Urinary bladder (tissue), 4 donors: ENCODE data around the gene SDHD. TPM values are rescaled to one million over a fixed set of nuclear protein-coding genes. Genes with fewer than 3 reads are reported as not detected.
"Not testable (repeated sequence)": the region's sequence is repeated elsewhere in the genome, so short reads cannot be mapped to it uniquely, and the experiment has no call there.

Experiments
- DNase-seq: peaks from one replicate; pipeline ENCODE4 v3.0.0-alpha.2; 2015; ENCODE audit errors: extremely low spot score
- H3K27ac ChIP-seq: one replicate; pipeline ENCODE4 v1.5.1; 2013; ENCODE audit warnings: low read depth, mild to moderate bottlenecking, moderate library complexity
- H3K36me3 ChIP-seq: one replicate; pipeline ENCODE4 v1.6.1; 2013; ENCODE audit warnings: mild to moderate bottlenecking, moderate library complexity; ENCODE audit not compliant: insufficient read depth
- H3K4me1 ChIP-seq: one replicate; pipeline ENCODE4 v1.6.1; 2013; ENCODE audit warnings: mild to moderate bottlenecking, moderate library complexity; ENCODE audit not compliant: insufficient read depth
- H3K4me3 ChIP-seq: one replicate; pipeline ENCODE4 v1.5.1; 2013; ENCODE audit warnings: low read depth, low read length
- WGBS: extraction: QIAGEN DNeasy Blood & Tissue Kit; methylation state at CpG from one replicate; pipeline ENCODE4 v1.1.7; 2013; 5-methylcytosine and 5-hydroxymethylcytosine counted together
- polyA plus RNA-seq: library from polyadenylated mRNA; stranded (reverse); fragments of 200-250 nt; gene quantifications from one replicate; pipeline ENCODE4 v1.2.3, GENCODE V29; 2013
- total RNA-seq: library from RNA; depleted of rRNA; stranded (reverse); fragments of >200 nt; gene quantifications from one replicate; pipeline ENCODE4 v1.2.3, GENCODE V29; 2014
- donor health status: healthy with polysubstance abuse.
- donor health status: healthy.

The SDHD gene
- 166 TPM for total RNA-seq
- 180 TPM for polyA plus RNA-seq

- peak; percentile 98 for DNase-seq
- Histone ChIP-seq H3K27ac (peak within 1 kb of the TSS; percentile 63), H3K36me3 (peaks cover 4% of the 10 kb centered on the region), H3K4me3 (peak within 1 kb of the TSS; percentile 73), H3K4me1 (no peaks in the 10 kb centered on the region)
- WGBS: under 1% methylated on average over 45 of the region's 45 CpGs
Observed at GRCh38 chr11:112086422-112087191, at the start of gene SDHD, which contains the start of gene TIMM8B. TSS of gene SDHD (plus strand) at chr11:112086873. CDS start at chr11:112086908, 35 bp downstream. TSS of gene TIMM8B (minus strand) at chr11:112086756. CDS start at chr11:112086723, 33 bp downstream.

- DNase-seq: no peak
- Histone ChIP-seq H3K36me3 (peaks cover 7% of the 10 kb centered on the region), H3K4me1 (no peaks in the 10 kb centered on the region), H3K4me3 (no peak overlapping the region), H3K27ac (no peak overlapping the region)
Observed at GRCh38 chr11:112037527-112037926, 49.1 kb upstream of the SDHD start.

GRCh38 chr11:112042161-112042960 lies 44.3 kb upstream of the SDHD start:
- DNase-seq: no peak
- Histone ChIP-seq H3K36me3 (peaks cover 2% of the 10 kb centered on the region), H3K4me1 (no peaks in the 10 kb centered on the region), H3K27ac (no peak overlapping the region), H3K4me3 (no peak overlapping the region)
- 66% methylated on average over 6 of the region's 6 CpGs for WGBS

- no peak overlapping the region for H3K27ac ChIP-seq
- WGBS: 93% methylated on average over 2 of the region's 2 CpGs
- H3K36me3 ChIP-seq: peaks cover 2% of the 10 kb centered on the region
- no peak overlapping the region for H3K4me3 ChIP-seq
- DNase-seq: no peak
- no peaks in the 10 kb centered on the region for H3K4me1 ChIP-seq
Observed at GRCh38 chr11:112042961-112043304, 43.7 kb upstream of the SDHD start.

- no peak overlapping the region for H3K27ac ChIP-seq
- 99% methylated on average over 4 of the region's 4 CpGs for WGBS
- no peak overlapping the region for H3K4me3 ChIP-seq
- H3K4me1 ChIP-seq: no peaks in the 10 kb centered on the region
- peaks cover 2% of the 10 kb centered on the region for H3K36me3 ChIP-seq
- DNase-seq: no peak
Observed at GRCh38 chr11:112044961-112045360, 41.7 kb upstream of the SDHD start.

GRCh38 chr11:112046647-112047046 lies 40.0 kb upstream of the SDHD start:
- H3K4me1 ChIP-seq, H3K27ac ChIP-seq, DNase-seq, H3K36me3 ChIP-seq, H3K4me3 ChIP-seq: not testable (repeated sequence)
- WGBS: 98% methylated on average over 2 of the region's 2 CpGs

- H3K4me3 ChIP-seq, H3K36me3 ChIP-seq, DNase-seq, H3K27ac ChIP-seq, H3K4me1 ChIP-seq: not testable (repeated sequence)
- WGBS: 93% methylated on average over 3 of the region's 3 CpGs
Observed at GRCh38 chr11:112048256-112048655, 38.4 kb upstream of the SDHD start.

- H3K4me1 ChIP-seq: no peaks in the 10 kb centered on the region
- no peak overlapping the region for H3K27ac ChIP-seq
- WGBS: 49% methylated on average over 2 of the region's 2 CpGs
- no peak overlapping the region for H3K4me3 ChIP-seq
- peaks cover 6% of the 10 kb centered on the region for H3K36me3 ChIP-seq
- no peak for DNase-seq
Observed at GRCh38 chr11:112049777-112050176, 36.9 kb upstream of the SDHD start.

- H3K4me3 ChIP-seq: no peak overlapping the region
- no peak for DNase-seq
- no peak overlapping the region for H3K27ac ChIP-seq
- WGBS: 89% methylated on average over 3 of the region's 3 CpGs
- no peaks in the 10 kb centered on the region for H3K4me1 ChIP-seq
- peaks cover 3% of the 10 kb centered on the region for H3K36me3 ChIP-seq
Observed at GRCh38 chr11:112050721-112051120, 36.0 kb upstream of the SDHD start.

- 86% methylated on average over 3 of the region's 3 CpGs for WGBS
- H3K4me1 ChIP-seq: no peaks in the 10 kb centered on the region
- H3K36me3 ChIP-seq: peaks cover 3% of the 10 kb centered on the region
- H3K4me3 ChIP-seq: no peak overlapping the region
- DNase-seq: no peak
- no peak overlapping the region for H3K27ac ChIP-seq
Observed at GRCh38 chr11:112051768-112052167, 34.9 kb upstream of the SDHD start.

GRCh38 chr11:112057170-112057569 lies 29.5 kb upstream of the SDHD start:
- Histone ChIP-seq H3K4me1 (no peaks in the 10 kb centered on the region), H3K36me3 (peaks cover 3% of the 10 kb centered on the region), H3K4me3 (no peak overlapping the region), H3K27ac (no peak overlapping the region)
- 79% methylated on average over 4 of the region's 4 CpGs for WGBS
- DNase-seq: no peak

GRCh38 chr11:112058103-112058502 lies 28.6 kb upstream of the SDHD start:
- Histone ChIP-seq H3K4me3 (no peak overlapping the region), H3K27ac (no peak overlapping the region), H3K36me3 (no peaks in the 10 kb centered on the region), H3K4me1 (no peaks in the 10 kb centered on the region)
- WGBS: 69% methylated on average over 1 of the region's 1 CpG
- DNase-seq: no peak

GRCh38 chr11:112062923-112063322 lies 23.8 kb upstream of the SDHD start:
- 88% methylated on average over 1 of the region's 1 CpG for WGBS
- Histone ChIP-seq H3K27ac (no peak overlapping the region), H3K4me1 (no peaks in the 10 kb centered on the region), H3K36me3 (no peaks in the 10 kb centered on the region), H3K4me3 (no peak overlapping the region)
- no peak for DNase-seq
